GM19324 (cell line): ENCODE data around the gene FOXP3.

Experiments
- ATAC-seq: cut with Tn5 transposase; IDR thresholded peaks from one replicate; pipeline ENCODE4 v1.9.1; 2021; ENCODE audit warnings: mild to moderate bottlenecking, moderate library complexity; ENCODE audit not compliant: unreplicated experiment, low FRiP score

The FOXP3 gene

DNA sequence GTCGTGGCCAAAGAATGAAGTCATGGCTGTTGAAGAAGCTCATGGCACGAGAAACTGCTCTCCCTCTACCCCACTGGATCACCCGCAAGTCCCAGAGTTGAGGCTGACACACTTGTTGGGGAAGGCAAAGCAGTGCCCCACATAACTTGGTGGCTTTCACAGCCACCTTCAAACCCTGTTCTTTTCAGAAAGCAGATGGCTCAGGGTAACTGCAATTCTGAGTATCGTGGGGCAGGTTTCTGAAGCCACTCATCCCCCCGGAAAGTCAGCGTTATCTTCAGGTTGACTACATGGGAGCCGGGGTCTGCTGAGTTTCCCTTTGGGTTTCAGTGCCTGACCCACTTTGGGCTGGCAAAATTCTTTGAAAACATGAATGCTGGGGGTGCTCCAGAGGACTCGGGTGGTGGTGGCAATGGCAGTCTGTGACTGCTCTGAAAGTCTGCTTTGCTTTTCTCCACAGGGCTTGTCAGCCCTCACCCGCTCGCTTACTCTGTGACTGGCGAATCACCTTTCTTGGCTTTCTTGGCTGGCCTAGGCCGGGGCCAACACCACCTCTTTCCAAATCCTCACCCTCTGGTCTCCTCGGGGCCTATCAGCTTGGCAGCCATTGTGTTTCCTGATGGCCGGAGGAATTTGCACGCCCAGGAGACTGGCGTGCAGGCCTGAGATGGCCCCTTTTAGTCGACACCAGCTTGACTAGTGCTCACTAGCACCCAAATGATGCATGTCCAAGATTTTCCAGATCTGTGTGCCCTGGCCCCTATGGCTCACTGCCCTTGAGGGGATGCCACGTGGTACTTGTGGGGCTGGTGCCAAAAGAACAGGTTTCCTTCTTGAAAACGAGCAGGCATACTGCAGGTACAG is 12.4 kb upstream of the FOXP3 start:
- ATAC-seq: no peak

DNA sequence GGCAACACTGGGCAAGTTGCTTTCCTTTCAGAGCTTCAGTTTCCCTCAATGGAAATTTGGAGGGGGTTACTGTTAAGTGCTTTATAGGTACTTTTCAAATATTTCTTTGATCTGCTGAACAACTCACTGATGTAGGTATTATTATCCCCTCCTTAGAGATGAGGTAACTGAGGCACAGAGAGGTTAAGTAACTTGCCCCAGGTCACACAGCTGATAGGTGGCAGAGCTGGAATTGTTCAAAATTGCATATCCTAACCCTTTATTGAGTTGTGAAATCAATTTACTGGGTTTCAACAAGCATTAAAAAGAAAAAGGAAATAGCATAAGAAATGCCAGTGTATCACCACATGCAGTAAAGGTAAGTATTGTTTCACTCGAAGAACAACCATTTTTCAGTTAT is 11.7 kb upstream of the FOXP3 start:
- ATAC-seq: no peak

DNA sequence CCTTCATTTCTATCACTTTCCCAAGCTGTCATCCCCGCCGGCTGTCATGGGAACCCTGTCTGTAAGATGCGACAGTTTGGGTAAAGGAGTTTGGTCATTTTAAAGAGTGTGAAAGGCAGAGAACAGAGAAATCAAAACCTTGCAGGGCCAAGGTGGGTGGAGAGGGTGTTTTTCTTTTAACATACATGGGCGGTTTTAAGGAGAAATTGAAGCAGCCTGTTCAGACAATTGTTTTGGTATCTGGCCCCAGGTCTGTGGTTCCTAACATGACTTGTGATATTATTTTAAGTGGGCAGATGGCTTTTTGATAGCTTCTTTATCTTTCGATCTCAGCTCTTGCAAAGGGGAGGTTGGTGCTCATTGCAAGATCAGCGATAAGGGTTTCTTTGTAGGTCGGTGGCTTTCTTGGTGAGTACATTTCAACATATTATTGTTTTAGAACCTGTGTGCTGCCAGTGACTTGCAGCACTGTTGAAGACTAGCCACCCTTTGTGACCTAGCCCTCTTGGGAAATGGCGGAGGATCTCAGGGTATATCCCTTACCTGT is 8.7 kb upstream of the FOXP3 start:
- no peak for ATAC-seq

GRCh38 chrX:49272421-49272820 is 7.9 kb upstream of the FOXP3 start:
- no peak for ATAC-seq

GRCh38 chrX:49271341-49271740 is 6.8 kb upstream of the FOXP3 start:
- ATAC-seq: no peak

DNA sequence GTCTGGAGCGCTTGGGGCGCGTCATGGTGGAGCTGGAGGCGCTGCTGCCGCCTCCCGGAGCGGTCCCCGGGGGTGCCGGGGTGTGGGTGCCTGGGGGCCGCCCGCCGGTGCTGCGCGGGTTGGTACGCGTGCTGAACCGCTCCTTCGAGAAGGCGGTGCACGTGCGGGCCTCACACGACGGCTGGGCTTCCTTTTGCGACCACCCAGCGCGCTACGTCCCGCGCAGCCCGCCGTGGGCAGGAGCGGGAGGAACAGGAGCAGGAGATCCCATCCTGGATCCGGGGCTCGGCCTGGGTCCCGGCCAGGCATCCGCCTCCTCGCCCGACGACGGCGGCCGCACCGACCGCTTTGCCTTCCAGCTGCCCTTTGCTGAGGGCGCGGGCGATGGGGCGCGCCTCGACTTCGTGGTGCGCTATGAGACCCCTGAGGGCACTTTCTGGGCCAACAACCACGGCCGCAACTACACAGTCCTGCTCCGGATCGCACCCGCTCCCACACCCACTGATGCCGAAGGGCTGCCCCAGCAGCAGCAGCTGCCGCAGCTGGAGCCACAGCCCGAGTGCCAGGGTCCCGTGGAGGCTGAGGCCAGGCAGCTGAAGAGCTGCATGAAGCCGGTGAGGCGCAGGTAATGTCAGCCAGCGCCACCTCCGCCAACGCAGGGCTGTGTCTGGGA is 5.9 kb upstream of the FOXP3 start:
- no peak for ATAC-seq

DNA sequence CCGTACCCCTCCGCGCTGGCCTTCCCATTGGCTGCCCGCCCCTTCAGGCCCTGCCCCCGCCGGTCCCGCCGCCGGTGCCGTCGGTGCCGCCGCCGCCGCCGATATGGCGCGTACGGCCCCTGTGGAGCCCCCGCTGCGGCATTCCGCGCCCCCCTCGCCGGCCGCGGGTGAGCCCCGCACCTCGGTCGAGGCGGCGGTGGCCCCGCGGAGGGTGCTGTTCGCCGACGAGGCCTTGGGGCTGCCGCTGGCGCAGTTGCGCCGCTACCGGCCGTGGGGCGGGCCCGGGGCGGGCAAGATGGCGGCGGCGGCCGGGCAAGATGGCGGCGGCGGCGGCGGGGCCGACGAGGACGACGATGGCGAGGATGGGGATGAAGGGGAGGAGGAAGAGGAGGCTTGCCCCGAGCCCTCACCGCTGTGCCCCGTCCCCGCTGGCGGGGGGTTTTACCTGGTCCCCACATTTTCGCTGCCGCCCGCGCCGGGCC is 5.3 kb upstream of the FOXP3 start, which contains the start of gene PPP1R3F:
TSS of gene PPP1R3F (plus strand) at position 27 of the 482 bp plus-strand sequence. CDS start at position 104, 77 bp downstream.
- peak; percentile 28 for ATAC-seq

DNA sequence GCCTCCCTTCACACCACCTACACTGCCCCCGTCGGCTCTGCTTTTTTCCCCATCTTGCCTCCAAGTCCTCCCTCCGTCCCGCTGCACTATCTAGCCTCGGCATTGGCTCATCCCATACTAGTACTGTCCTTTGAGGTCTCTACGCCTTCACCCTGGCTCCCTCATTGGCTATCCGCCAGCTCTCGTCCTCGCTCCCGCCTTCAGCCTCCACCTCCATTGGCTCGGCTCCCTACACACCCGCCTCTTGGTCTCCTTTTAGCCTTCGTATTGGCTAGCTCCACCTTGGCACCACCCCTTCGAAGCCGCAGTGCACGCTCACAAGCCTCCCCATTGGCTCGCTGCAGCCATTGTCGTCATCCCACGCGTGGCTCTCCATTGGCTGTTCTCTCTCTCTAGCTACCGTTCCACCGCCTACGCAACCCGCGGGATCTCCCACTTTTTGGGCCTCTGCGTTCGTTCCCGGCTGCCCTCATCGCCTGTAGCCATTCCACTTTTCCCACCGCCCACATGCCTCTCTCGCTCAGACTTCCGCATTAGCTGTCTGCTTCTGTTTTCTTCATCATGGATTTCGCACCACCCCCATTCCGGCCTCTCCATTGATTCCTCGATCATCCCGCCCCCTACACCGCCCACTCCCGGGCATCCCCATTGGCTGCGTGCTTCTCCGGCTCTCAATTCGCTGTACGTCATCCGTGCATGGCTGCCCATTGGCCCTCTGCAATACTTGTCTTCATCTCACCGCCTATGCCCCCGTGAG is 4.7 kb upstream of the FOXP3 start:
- peak; percentile 87 for ATAC-seq

GRCh38 chrX:49268702-49269009 is 4.1 kb upstream of the FOXP3 start:
- no peak for ATAC-seq

- ATAC-seq: no peak
Observed at GRCh38 chrX:49266523-49267445, 2.3 kb upstream of the FOXP3 start.

- ATAC-seq: no peak
Observed at GRCh38 chrX:49263631-49264030, 879 bp downstream of the FOXP3 start.

DNA sequence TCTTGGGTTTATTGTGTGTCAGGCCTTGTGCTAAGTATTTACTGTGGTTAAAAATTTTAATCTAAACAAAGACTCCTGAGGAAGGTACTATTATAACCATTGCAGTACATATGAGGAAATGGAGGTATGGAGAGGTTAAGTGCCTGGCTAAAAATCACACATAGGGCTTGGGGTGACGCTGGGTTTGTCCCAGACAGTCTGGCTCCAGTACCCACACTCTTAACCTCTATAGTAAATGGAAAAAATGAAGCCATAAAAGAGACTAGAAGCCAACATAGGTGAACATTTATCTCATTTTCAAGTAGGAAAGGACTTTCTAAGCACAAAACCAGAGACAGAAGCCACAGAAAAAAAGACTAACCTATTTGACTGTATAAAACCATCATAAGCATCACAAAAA is 1.9 kb downstream of the FOXP3 start:
- ATAC-seq: no peak

GRCh38 chrX:49260221-49260985 is 4.1 kb downstream of the FOXP3 start:
- no peak for ATAC-seq

DNA sequence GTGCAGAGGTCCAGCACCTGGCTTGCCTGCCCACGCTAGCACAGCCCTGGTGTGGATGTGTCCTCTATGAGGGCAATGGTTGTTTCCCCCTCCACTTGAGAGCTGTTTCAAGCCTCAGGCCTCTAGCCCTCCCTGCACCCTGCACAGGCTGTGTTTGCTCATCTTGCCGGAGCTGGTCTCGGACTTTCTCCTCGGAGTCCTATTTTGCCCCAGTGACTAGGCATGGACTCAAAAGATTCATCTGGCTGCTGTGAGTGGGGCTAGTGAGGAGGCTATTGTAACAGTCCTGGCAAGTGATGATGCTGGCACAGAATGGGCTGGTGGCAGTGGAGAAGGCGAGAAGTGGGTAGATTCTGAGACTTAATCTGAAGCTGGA is 5.8 kb downstream of the FOXP3 start:
- ATAC-seq: no peak

DNA sequence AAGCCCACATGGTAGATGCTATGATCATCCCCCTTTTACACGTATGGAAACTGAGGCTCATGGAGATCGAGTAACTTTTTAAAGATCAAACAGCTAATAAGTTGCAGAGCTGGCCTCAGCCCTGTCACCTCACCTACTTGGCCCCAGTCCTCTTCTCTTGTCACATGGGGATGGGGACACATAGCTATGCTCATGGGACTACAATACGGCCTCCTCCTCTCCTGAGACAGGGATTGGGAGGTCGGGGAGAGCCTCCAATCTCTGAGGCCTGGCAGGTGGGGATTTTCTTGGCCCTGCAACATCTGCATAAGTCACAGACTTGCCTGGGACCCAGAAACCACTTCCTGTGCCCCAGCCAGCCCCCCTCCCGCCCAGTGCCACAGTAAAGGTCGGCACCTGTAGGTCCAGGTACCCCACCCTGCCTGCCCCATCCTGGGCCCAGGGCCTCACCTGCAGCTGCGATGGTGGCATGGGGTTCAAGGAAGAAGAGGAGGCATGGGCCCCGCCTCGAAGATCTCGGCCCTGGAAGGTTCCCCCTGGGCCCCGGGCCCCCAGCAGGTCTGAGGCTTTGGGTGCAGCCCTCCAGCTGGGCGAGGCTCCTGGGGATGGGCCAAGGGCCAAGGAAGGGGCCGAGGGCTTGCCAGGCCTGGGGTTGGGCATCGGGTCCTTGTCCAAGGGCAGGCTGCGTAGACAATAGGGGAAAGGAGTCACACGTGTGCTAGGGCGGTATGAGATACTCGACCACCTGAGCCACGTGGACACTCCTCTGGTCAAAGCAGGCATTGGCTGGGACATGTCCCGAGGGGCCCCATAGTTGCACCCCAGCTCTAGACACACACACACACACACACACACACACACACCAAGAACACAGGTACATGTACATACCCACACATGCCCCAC is 6.4 kb downstream of the FOXP3 start:
- no peak for ATAC-seq

DNA sequence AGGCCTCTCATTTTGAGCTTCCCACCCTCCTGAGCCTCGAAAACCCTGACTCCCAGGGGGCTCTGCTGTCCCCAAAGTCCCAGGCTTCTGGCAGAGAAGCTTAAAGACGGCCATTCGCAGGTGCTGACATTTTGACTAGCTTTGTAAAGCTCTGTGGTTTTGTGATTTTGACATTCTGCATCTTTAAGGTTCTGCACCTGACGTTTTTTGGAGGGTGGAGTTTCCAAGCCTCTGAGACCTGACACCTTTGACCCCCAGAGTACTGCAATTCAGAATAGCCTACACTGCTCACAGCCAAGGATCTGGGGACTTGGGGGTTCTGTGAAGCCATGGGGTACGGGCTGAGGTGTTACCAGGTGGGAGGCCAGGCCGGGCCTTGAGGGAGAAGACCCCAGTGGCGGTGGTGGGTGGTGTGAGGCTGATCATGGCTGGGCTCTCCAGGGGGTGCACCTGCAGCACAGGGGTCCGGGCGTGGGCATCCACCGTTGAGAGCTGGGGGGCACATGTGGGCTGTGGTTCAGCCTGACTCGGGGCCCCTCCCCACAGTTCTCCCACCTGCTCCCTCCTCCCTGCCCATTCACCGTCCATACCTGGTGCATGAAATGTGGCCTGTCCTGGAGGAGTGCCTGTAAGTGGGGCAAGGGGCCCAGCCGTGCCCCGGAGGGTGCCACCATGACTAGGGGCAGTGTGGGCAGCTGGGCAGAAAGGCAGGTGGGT is 7.3 kb downstream of the FOXP3 start:
- no peak for ATAC-seq

GRCh38 chrX:49256268-49256995 is 8.1 kb downstream of the FOXP3 start:
- ATAC-seq: no peak
